ENCODE results near the gene DSE. TPM values are rescaled to one million over a fixed set of nuclear protein-coding genes. Genes with fewer than 3 reads are reported as not detected.
A peak's percentile ranks its signal among the peaks of the same experiment; 100 is the strongest.

Gene DSE
- total RNA-seq, 1 donor from 2014 or later: 26.5 TPM

GRCh38 chr6:116492331-116493067 is 121.8 kb downstream of the DSE start:
- no peak overlapping the region for H3K4me3 Mint-ChIP-seq (ENCODE audit: unreplicated experiment)
- H3K27me3 Mint-ChIP-seq (ENCODE audit: unreplicated experiment): no peaks in the 10 kb centered on the region
- DNase-seq (ENCODE audit: low spot score): no peak
- H3K27ac Mint-ChIP-seq (ENCODE audit: unreplicated experiment): peak overlapping the region; percentile 89
- peaks cover 3% of the 10 kb centered on the region for H3K4me1 Mint-ChIP-seq (ENCODE audit: unreplicated experiment)
- no peaks in the 10 kb centered on the region for H3K9me3 Mint-ChIP-seq (ENCODE audit: unreplicated experiment)
- no peaks in the 10 kb centered on the region for H3K36me3 Mint-ChIP-seq (ENCODE audit: low read depth, unreplicated experiment)
- no peak for TF ChIP-seq CTCF (IDR thresholded peaks at IDR 0.05; ENCODE audit: unreplicated experiment)

Other genes with a start within 250 kb of the DSE start
- not detected for gene COL10A1, start 244.8 kb upstream of the DSE start, total RNA-seq (ENCODE audit: unreplicated experiment)
- 21.1 TPM for gene TSPYL4, start 116.9 kb upstream of the DSE start, total RNA-seq (ENCODE audit: unreplicated experiment)
- gene TSPYL1, start 91.0 kb upstream of the DSE start, total RNA-seq (ENCODE audit: unreplicated experiment): 76.4 TPM
- 1.3 TPM for gene CALHM6, start 90.4 kb downstream of the DSE start, total RNA-seq (ENCODE audit: unreplicated experiment)
- gene CALHM5, start 140.7 kb downstream of the DSE start, total RNA-seq (ENCODE audit: unreplicated experiment): 7.2 TPM
- gene TRAPPC3L, start 174.7 kb downstream of the DSE start, total RNA-seq (ENCODE audit: unreplicated experiment): not detected
- gene CALHM4, start 182.8 kb downstream of the DSE start, total RNA-seq (ENCODE audit: unreplicated experiment): not detected
- 38.0 TPM for gene RWDD1, start 200.6 kb downstream of the DSE start, total RNA-seq (ENCODE audit: unreplicated experiment)
- gene RSPH4A, start 245.5 kb downstream of the DSE start, total RNA-seq (ENCODE audit: unreplicated experiment): 1.3 TPM